Tibial artery (tissue), 4 donors: ENCODE data around the gene LZTS3.

Experiments
- DNase-seq, 2 donors: peaks; one replicate each; pipeline ENCODE4 v3.0.0-alpha.2; 2019
- H3K27ac ChIP-seq, 2 donors: fragments of 200-600 bp; sonication (generic) in 1 of 2; 1 replicate in 1 of 2; 2 replicates in 1 of 2; pipeline ENCODE4 v1.5.1; 2018 to 2019; ENCODE audit warnings: mild to moderate bottlenecking in 1 of 2
- H3K27me3 ChIP-seq, 2 donors: fragments of 200-600 bp; sonication (generic) in 1 of 2; one replicate each; pipeline versions ENCODE4 v1.5.1 to v1.6.0; 2016 to 2019
- H3K36me3 ChIP-seq, 3 donors: fragments of 200-600 bp; sonication (generic) in 2 of 3; one replicate each; pipeline ENCODE4 v1.5.1; 2016 to 2019; ENCODE audit warnings: mild to moderate bottlenecking in 2 of 3
- H3K4me1 ChIP-seq, 4 donors: fragments of 200-600 bp; sonication (generic) in 2 of 4; 1 replicate in 3 of 4; 2 replicates in 1 of 4; pipeline ENCODE4 v1.5.1; 2016 to 2019
- H3K4me3 ChIP-seq, 2 donors: fragments of 200-600 bp; sonication (generic) in 1 of 2; 1 replicate in 1 of 2; 2 replicates in 1 of 2; pipeline ENCODE4 v1.5.1; 2018 to 2019; ENCODE audit warnings: mild to moderate bottlenecking in 2 of 2
- H3K9me3 ChIP-seq, 3 donors: fragments of 200-600 bp; sonication (generic) in 1 of 3; one replicate each; pipeline ENCODE4 v1.5.1; 2016 to 2019
- CTCF ChIP-seq, 2 experiments: fragments of 200-600 bp in 1 of 2; fragments of 450-650 bp in 1 of 2; IDR thresholded peaks; one replicate each; pipeline ENCODE4 v1.5.1; 2017 to 2019; ENCODE audit warnings: antibody characterized with exemption in 2 of 2, mild to moderate bottlenecking in 1 of 2, moderate library complexity in 1 of 2
- intact Hi-C: fragments of 100-400 bp; cut with DNase I; formaldehyde crosslinking; loops from one replicate; pipeline ENCODE4 v1.15.0; 2023; ENCODE audit warnings: low total_unique reads

The LZTS3 gene

GRCh38 chr20:3141757-3142156 lies 31.6 kb downstream of the LZTS3 start:
- no peaks in the 10 kb centered on the region for H3K9me3 ChIP-seq
- H3K27me3 ChIP-seq: no peaks in the 10 kb centered on the region
- no peak overlapping the region for H3K4me3 ChIP-seq
- no peak for DNase-seq
- no peak overlapping the region for H3K27ac ChIP-seq
- no peak for TF ChIP-seq CTCF (IDR thresholded peaks at IDR 0.05)
- H3K4me1 ChIP-seq: peaks cover 0 to 4% (median 2%) of the 10 kb centered on the region in 4 donors
- intact Hi-C loops: no loop called here
- peaks cover 0 to 22% (median 10%) of the 10 kb centered on the region in 3 donors for H3K36me3 ChIP-seq

- Histone ChIP-seq H3K9me3 (no peaks in the 10 kb centered on the region), H3K36me3 (peaks cover 0 to 7% (median 7%) of the 10 kb centered on the region in 3 donors), H3K27ac (no peak overlapping the region), H3K4me3 (no peak overlapping the region), H3K4me1 (no peaks in the 10 kb centered on the region), H3K27me3 (no peaks in the 10 kb centered on the region)
- no peak for TF ChIP-seq CTCF (IDR thresholded peaks at IDR 0.05)
- intact Hi-C loops: no loop called here
- no peak for DNase-seq
Measured at GRCh38 chr20:3137492-3137891, 35.9 kb downstream of the LZTS3 start.

DNA sequence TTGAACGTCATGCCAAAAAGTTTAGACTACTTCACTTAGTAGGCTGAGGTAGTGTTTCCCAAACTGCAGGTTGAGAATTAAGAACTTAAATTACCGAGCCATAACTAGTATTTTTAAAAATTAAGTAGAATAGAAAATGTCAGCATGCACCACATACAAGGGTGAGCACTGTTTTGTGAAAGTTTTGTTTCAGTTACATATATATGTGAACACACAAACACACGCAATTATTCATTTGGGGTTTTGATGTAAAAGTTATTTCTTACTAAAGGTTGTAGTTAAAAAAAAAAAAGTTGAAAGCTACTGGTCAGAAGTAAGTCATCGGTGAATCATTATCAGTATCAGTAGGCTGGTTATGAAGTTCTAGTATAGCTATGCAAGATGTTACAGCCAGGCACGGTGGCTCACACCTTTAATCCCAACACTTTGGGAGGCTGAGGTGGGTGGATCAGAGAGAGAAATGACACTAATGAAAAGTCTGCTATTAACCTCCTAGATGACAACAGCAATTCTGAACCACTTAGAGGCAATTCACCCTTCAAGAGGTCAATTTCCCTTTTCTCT lies 37.8 kb downstream of the LZTS3 start:
- peaks cover 0 to 7% (median 7%) of the 10 kb centered on the region in 3 donors for H3K36me3 ChIP-seq
- intact Hi-C loops: no loop called here
- no peak overlapping the region for H3K4me3 ChIP-seq
- no peak for DNase-seq
- no peaks in the 10 kb centered on the region for H3K9me3 ChIP-seq
- H3K27ac ChIP-seq: no peak overlapping the region
- TF ChIP-seq CTCF (IDR thresholded peaks at IDR 0.05): no peak
- no peaks in the 10 kb centered on the region for H3K4me1 ChIP-seq
- no peaks in the 10 kb centered on the region for H3K27me3 ChIP-seq

DNA sequence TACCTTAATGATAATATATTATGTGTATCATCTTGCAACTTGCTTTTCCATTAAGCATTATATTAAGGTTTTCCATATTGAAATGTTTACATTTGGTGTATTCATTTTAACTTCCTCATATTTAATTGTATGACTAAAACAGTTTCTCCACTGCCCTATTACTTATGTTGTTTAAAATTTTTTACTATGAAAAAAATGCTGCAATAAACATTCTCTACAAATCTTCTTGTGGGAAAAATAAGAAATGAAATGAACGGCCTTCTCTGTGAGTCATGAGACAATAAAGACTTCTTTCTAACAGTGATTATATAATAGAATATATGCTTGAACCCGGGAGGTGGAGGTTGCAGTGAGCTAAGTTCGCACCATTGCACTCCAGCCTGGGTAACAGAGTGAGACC lies 39.2 kb downstream of the LZTS3 start:
- H3K9me3 ChIP-seq: no peaks in the 10 kb centered on the region
- DNase-seq: no peak
- H3K4me1 ChIP-seq: no peaks in the 10 kb centered on the region
- peaks cover 0 to 7% (median 7%) of the 10 kb centered on the region in 3 donors for H3K36me3 ChIP-seq
- no peak overlapping the region for H3K27ac ChIP-seq
- H3K27me3 ChIP-seq: no peaks in the 10 kb centered on the region
- no peak overlapping the region for H3K4me3 ChIP-seq
- no peak for TF ChIP-seq CTCF (IDR thresholded peaks at IDR 0.05)
- intact Hi-C loops: no loop called here

- Histone ChIP-seq H3K9me3 (no peaks in the 10 kb centered on the region), H3K27ac (no peak overlapping the region), H3K27me3 (no peaks in the 10 kb centered on the region), H3K36me3 (peaks cover 0 to 7% (median 3%) of the 10 kb centered on the region in 3 donors), H3K4me1 (no peaks in the 10 kb centered on the region), H3K4me3 (no peak overlapping the region)
- DNase-seq: no peak
- intact Hi-C loops: no loop called here
- TF ChIP-seq CTCF (IDR thresholded peaks at IDR 0.05): no peak
Measured at GRCh38 chr20:3133155-3133554, 40.2 kb downstream of the LZTS3 start.
